HG02678 (cell line): ENCODE data around the gene HMOX1.
"Not testable (repeated sequence)": the region's sequence is repeated elsewhere in the genome, so short reads cannot be mapped to it uniquely, and the experiment has no call there.

ENCODE experiments used
- ATAC-seq: cut with Tn5 transposase; IDR thresholded peaks from one replicate; pipeline ENCODE4 v1.9.1; 2021; ENCODE audit warnings: mild to moderate bottlenecking, moderate library complexity; ENCODE audit not compliant: unreplicated experiment

The HMOX1 gene

GRCh38 chr22:35378621-35379020, 2.3 kb upstream of the HMOX1 start:
- ATAC-seq = no peak

DNA sequence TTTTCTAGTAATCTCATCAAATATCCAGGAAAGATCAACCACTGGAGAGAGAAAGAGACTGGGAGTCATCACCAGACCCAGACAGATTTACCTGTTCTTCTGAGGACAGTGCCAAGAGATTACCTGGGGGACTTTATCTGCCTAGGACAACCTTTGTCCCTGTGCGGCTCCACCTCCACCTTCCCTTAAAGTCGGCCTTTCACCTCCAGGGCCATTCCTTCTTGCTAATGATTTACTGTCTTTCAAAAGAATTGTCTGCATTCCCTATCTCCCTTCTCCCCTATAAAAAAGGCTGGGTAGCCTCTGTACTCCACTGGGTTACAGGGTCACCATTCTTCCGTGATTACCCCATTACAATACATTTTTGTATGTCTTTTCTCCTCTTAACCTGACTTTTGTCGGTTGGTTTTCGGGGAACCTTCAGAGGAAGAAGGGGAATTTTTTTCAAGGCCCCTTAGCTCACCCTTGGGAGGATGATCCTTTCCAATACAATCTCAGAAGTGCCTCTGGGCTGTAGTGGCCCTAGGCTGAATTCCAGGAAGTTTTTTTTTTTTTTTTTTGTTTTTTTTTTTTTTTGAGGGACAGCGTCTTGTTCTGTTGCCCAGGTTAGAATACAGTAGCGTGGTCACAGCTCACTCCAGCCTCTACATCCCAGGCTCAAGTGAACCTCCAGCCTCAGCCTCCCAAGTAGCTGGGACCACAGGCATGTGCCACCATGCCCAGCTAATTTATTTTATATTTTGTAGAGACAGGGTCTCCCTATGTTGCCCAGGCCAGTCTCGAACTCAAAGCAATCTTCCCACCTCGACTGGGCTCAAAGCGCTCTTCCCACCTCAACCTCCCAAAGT, 1.5 kb upstream of the HMOX1 start:
- ATAC-seq = no peak

DNA sequence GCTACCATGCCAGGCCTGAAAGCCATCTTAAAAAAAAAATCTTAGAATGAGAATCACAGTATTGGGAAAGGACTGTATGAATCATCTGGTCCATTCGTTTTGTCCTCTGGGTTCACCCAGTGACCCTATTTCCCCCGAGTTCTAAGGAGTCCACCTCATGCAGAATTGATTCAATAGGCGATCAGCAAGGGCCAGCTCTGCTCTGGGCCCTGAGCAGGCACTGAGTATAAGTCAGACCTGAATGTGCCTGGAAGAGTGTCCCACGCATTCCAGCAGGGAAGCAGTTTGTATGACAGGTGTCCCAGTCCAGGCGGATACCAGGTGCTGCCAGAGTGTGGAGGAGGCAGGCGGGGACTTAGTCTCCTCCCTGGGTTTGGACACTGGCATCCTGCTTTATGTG, 883 bp upstream of the HMOX1 start:
- no peak for ATAC-seq

DNA sequence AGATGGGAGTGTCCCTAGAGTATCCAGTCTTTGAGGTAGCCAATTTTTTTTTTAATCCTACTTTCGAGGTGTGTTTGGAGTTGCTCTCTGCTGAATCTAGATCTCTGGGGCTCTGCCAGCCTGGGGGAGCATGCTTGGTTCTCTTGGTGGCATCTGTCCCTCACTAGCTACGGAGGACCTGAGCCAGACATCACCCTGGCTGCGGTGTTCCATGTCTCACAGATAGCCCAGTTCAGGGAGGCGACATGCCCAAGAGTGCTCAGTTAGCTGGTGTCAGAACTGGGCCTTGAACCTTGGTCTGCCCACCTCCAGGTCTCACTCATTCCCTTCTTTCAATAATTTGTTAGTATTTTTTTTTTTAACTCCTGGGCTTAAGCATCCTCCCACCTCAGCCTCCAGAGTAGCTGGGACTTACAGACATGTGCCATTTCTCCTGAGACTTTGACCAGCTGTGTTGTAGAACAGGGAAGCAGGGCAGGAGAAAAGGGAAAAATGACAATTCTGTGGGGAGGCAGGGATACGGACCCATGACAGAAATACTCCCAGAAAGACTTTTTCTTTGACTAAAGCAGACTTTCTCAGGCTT, 621 bp downstream of the HMOX1 start:
- ATAC-seq = no peak

DNA sequence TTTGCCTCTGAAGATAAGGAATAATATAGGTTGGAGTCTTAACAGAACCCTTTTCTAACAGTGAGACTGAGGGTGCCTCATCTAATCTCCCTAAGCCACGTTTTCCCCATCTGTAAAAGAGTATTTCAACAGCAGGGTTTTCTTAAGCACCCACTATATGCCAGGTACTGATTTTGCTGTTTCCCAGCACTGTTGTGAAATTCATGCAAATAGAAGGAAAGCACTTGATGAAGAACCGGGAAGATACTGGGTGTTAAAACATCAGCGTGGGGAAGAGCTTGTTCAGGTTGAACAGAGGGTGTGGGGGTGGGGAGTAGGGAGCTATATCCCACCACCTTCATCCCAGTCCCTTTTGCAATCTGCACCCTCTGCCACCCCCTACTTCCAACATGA, 2.8 kb downstream of the HMOX1 start:
- no peak for ATAC-seq

DNA sequence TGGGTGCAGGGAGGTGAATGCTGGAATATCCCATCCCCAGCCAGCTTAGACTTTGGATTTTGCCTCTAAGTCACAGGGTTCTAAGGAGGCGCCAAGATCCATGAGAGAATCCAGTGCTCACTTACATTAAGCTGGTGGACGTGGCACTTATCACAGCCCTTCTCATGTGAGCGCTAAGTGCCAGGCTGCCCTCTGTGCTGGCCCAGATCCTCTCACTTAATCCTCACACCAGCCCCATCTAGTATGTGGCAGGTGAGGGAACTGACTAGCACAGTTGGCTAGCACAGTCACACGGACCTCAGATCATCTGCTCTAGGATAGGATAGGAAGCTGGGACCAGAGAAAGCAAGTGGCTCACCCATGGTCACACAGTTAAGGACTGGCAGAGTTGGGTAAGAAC, 3.6 kb downstream of the HMOX1 start:
- ATAC-seq = no peak

DNA sequence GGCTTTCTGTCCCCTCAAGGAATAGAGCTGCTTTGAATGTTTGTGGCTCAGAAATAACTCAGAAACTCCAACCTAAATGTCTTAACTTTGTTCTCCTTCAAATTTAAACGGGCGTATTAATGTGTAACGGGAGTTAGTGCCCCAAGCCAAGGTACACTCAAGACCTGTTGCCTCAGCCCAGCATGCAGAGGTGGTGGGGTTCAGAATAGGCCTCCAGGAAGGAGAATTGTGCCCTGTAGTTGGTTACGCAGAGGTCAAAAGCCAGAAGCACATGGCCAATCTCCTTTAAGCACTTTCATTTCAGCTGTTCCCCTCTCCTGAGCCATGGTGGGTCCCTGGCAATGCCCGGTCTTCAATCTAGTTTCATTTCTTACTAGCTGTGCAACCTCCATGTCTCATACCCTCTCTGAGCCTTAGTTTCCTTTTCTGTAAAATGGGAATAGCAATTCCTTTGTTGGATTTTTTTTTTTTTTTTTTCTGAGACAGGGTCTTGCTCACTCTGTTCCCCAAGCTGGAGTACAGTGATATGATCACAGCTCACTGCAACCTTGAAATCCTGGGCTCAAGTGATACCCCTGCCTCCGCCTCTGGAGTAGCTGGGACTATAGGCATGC, 4.2 kb downstream of the HMOX1 start:
- ATAC-seq = no peak

- ATAC-seq = no peak
These were observed 5.9 kb downstream of the HMOX1 start for GRCh38 chr22:35386670-35387288.

DNA sequence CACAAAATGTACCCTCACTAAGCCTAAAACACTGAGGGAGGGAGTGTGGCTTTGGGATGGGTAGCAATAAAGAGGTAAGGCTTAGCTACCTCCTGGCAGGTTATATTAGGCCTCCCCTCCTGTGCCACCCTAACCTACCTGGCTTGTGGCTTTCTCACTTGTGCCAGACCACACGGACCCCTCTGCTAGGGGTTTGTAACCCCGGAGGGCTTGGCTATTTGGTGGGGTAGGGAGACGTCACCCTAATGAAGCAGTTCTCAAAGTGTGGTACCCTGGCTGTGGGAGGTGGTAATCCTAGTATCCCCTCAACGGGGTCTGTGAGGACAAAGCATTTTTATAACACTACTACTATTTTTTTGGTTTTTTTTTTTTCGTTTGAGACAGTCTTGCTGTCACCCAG, 10.0 kb downstream of the HMOX1 start:
- ATAC-seq = no peak

GRCh38 chr22:35392357-35392756, 11.5 kb downstream of the HMOX1 start:
- peak; percentile 50 for ATAC-seq

DNA sequence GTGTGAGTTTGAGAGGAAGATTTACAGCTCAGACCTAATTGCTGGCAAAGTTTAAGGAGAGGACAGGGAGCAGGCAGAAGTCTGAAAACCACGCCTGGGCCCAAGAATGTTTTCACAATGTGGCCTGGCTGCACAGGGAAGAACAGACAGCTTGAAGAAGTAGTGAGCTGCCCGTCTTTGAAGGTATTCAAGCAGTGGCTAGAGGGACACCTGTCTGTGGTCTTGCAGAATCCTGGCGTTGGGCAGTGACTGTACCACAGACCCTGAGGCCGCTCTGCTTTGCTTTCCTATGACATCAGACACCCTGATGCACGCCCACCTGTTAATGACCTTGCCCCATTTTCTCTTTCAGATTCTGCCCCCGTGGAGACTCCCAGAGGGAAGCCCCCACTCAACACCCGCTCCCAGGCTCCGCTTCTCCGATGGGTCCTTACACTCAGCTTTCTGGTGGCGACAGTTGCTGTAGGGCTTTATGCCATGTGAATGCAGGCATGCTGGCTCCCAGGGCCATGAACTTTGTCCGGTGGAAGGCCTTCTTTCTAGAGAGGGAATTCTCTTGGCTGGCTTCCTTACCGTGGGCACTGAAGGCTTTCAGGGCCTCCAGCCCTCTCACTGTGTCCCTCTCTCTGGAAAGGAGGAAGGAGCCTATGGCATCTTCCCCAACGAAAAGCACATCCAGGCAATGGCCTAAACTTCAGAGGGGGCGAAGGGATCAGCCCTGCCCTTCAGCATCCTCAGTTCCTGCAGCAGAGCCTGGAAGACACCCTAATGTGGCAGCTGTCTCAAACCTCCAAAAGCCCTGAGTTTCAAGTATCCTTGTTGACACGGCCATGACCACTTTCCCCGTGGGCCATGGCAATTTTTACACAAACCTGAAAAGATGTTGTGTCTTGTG, 12.5 kb downstream of the HMOX1 start:
- ATAC-seq = no peak

- ATAC-seq = no peak
These were observed 13.1 kb downstream of the HMOX1 start for GRCh38 chr22:35394011-35394312.

DNA sequence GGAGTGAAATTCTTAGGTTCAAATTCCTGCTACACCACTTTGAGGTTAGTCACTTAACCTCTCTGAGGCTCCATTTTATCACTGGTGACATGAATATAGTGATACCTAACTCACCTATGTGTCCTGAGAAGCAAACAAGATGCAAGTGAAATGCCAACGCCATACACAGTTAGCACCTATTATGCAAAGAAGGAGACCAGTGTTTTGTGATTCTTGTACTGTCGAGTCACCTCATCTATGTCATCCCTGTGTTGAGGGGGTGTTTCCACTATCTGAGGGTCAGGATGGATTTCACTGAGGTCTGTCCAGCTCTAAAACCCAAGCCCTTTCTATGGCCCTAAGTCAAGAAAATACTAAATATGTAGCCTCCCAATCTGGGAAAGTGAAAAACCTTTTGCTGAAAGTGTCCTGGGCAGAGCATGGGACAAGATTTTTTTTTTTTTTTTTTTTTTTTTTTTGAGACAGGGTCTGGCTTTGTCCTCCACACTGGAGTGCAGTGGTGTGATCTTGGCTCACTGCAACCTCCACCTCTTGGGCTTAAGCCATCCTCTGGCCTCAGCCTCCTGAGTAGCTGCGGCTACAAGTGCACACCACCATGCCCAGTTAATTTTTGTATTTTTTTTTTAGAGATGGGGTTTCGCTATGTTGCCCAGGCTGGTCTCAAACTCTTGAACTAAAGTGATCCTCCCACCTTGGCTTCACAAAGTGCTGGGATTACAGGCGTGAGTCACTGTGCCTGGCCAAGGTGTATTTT, 14.1 kb downstream of the HMOX1 start:
- ATAC-seq = no peak

GRCh38 chr22:35396622-35397021, 15.7 kb downstream of the HMOX1 start:
- ATAC-seq = not testable (repeated sequence)

DNA sequence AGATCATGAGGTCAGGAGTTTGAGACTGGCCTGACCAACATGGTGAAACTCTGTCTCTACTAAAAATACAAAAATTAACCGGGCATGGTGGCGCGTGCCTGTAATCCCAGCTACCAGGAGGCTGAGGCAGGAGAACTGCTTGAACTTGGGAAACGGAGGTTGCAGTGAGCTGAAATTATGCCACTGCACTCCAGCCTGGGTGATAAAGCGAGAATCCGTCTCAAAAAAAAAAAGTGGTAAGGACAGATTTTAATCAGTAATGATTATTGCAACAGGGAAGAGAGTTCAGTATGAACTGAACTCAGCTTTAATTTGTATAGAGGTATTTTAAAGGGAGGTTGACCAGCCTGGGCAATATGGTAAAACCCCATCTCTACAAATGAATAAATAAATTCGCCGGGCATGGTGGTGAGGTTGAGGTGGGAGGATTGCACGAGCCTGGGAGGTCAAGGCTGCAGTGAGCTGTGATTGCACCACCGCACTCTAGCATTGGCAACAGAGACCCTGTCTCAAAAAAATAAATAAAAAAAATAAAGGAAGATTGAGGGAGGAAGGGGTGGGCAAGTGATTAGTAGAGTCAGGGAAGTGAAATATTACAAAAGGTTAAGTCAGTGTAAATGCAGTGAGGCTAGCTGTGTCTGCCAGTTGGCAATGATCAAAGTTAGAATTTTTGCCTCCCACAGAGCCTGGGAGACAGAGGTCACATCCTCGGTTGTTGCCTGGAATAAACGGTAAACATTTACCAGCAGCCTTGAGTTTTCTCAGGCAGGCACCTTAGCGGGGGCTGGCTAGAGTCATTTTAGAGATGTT, 16.4 kb downstream of the HMOX1 start:
- no peak for ATAC-seq

DNA sequence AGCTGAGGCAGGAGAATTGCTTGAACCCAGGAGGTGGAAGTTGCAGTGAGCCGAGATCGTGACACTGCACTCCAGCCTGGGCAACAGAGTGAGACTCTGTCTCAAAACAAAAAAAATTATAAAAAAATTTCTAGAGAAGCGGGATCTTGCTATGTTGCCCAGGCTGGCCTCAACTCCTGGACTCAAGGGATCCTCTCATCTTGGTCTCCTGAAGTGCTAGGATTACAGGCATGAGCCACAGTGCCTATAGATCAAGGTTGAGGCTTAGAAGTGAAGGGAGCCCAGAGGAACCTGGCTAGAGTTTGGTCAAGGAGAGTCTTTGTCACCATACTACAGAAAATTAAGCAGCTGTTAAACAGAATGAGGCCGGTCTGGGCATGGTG, 17.7 kb downstream of the HMOX1 start:
- ATAC-seq = no peak

DNA sequence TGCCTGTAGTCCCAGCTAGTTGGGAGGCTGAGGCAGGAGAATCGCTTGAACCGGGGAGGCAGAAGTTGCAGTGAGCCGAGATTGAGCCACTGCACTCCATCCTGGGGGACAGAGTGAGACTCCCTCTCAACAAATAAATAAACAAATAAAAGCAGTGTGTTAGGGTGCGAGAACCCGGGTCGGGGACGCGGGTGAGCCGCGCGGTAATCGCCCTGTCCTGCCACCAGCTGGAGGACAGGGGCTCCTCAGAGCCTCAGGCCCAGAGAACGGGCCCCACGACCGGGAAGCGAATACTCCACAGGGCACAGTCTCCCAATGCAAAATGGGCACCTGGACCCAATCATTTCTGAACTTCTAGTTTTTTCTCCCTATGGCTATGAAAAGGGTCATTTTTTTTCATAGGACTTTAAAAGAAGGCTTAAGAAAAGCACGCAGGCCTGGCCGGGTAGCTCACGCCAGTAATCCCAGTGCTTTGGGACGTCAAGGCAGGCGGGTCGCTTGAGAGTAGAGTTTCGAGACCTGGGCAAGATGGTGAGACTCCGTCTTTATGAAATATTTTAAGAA, 18.3 kb downstream of the HMOX1 start:
- no peak for ATAC-seq

DNA sequence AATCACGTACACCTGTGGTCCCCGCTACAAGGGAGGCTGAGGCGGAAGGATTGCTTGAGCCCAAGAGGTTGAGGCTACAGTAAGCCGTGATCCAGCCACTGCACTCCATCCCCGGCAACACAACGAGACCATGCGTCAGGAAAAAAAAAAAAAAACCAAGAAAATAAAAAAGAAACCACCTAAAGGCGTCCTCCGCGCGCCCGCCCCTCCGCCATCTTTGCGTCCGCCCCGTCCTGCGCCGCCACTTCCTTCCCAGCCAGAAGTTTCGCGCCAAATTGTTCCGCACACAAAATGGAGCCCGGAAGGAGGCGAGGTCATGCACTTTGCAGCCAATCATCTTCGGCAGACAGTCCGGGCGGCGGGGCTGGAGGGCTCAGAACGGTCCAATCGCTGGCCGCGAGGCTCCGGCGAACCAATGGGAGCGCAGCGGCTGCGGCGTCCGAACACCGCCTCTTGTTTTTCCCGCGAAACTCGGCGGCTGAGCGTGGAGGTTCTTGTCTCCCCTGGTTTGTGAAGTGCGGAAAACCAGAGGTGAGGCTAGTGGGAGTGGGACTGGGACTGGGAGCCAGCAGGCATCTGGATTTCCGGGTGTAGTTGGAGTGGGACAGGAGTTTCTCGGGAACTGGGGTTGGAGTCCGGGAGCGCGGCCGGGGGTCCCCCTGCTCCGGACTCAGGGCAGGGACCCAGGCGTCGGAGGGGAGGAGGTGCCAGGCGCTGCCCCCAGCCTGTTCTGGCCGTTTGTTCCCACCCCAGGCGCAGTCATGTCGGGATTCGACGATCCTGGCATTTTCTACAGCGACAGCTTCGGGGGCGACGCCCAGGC, 19.0 kb downstream of the HMOX1 start, which contains the start of gene MCM5:
TSS of gene MCM5 (plus strand) at position 463 of the 823 bp plus-strand sequence. CDS start at position 762, 299 bp downstream.
- peak; percentile 96 for ATAC-seq
